ENCODE results near the gene EMC1. TPM values are rescaled to one million over a fixed set of nuclear protein-coding genes. Genes with fewer than 3 reads are reported as not detected.
"Not testable (repeated sequence)": the region's sequence is repeated elsewhere in the genome, so short reads cannot be mapped to it uniquely, and the experiment has no call there.

The EMC1 gene
- 10 to 100 TPM; 58.5 to 80.5 (median 68.0) TPM for total RNA-seq

DNA sequence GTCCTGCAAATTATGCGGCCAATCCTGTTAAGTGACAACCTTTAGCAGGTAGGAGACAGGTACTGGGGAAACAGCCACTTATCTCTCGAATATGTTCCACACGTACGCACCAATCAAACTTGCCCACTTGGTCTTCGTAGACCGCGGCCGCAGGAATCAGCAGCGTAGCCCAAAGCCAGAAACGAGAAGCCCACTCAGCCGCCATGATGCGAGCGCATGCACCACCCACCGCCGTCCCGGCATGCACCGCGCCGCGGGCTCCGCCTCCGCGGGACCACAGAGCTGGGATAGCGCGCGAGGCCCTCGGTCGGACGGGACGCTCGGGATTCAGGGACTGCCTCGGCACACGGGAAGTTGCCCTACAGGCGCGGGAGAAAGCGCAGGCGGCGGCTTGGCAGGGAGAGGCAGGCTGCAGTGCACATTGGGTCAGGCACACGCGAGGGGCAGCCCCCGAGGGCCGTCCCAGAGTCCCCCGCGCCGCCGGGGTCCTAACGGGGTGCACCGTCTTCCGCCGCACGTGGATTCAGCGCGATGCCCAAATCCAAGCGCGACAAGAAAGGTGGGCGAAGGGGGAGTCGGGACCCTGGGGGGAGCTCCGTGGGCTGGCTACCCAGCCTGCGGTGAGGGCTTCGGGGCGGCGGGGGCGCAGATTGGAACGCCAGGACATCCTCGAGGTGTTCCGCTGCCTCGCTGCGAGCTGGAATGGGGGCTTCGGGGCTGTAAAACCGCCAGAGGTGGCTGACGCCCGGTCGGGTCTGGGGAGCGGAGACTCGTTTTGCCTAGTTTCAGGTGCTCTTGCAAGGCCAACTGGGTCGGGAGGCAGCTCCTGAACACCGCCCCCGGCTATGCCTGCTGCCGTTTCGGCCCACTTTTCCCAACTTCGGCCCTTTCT is at the start of gene EMC1, which contains the start of gene MRTO4:
Gene EMC1 (minus strand): TSS at position 220 of the 892 bp plus-strand sequence. CDS start 15 bp downstream, at position 205.
Gene MRTO4 (plus strand): TSS at position 501 of the 892 bp plus-strand sequence. CDS start 31 bp downstream, at position 532.
- 0 to 1% (median 1%) methylated on average over 1 to 32 of the region's 81 CpGs; no CpG with 5 or more reads in 4 of the 10 experiments for WGBS, 10 experiments
- H3K4me1 ChIP-seq (replicated peaks in 1 of 2), result peaks cover 16% of the 10 kb centered on the region in 2 donors
- peak within 1 kb of the TSS; percentile 99 to 100 for H3K27ac ChIP-seq
- ATAC-seq (replicated peaks in 6 of 8), result peak; percentile 87 to 96 (median 94)
- in situ Hi-C loops (cut with MboI; ENCODE audit: low pct_unique_long_range_greater_than_20kb in 2 of 9, low sequenced_read_pairs in 9 of 9, unreplicated experiment in 9 of 9), result loop anchor here in 1 of 9 experiments (10.0 kb wide), 1 partner anchor 53 kb away; no protein-coding TSS in a partner anchor
- H3K4me3 ChIP-seq, result peak within 1 kb of the TSS; percentile 55 to 96 (median 74)

DNA sequence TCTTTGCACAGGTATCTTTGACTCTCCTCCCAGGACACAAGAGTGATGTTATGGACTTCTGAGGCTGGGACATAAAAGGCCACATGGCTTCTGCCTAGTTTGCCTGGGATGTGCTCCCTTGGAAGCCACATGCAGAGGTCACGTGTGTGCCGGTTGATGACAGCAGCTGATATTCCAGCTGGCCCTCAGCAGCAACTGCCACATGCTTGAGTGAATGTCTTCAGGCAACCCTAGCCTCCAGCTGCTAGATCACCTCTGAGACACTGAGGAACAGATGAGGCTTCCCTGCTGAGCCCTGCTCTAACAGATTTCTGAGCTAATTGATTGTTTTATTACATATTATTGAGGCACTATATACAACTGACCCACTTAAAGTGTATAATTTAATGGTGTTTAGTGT is 48.9 kb upstream of the EMC1 start:
- no peak for ATAC-seq (replicated peaks in 6 of 8)
- H3K4me1 ChIP-seq (replicated peaks in 1 of 2), result no peaks in the 10 kb centered on the region
- H3K27ac ChIP-seq, result no peak overlapping the region
- in situ Hi-C loops (cut with MboI; ENCODE audit: low pct_unique_long_range_greater_than_20kb in 2 of 9, low sequenced_read_pairs in 9 of 9, unreplicated experiment in 9 of 9), result loop anchor here in 1 of 9 experiments (10.0 kb wide), 1 partner anchor 45 kb away; the partner anchor contains the start of genes EMC1 and MRTO4
- no peak overlapping the region for H3K4me3 ChIP-seq
- 83 to 100% (median 100%) methylated on average over 2 of the region's 2 CpGs; no CpG with 5 or more reads in 7 of the 10 experiments for WGBS, 10 experiments

DNA sequence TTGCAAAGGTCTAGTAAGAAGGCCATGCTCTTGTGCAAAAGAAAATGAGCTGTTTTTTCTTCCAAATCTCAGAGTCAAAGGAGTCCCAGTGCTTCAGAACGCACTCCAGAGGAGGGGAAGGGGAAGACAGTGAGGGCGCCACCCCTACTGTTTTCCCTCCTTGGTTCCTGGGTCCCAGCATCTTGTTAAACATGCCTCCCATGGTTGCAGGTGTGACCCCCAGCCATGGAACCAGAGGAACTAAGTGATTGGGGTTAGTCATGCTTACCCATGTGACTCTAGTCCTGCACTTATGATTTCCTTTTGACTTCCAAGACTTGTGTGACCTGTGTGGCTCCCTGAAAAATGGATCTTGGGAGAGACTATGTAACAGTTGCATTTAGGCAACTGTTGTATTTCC is 43.3 kb upstream of the EMC1 start:
- ATAC-seq (replicated peaks in 6 of 8), result no peak

DNA sequence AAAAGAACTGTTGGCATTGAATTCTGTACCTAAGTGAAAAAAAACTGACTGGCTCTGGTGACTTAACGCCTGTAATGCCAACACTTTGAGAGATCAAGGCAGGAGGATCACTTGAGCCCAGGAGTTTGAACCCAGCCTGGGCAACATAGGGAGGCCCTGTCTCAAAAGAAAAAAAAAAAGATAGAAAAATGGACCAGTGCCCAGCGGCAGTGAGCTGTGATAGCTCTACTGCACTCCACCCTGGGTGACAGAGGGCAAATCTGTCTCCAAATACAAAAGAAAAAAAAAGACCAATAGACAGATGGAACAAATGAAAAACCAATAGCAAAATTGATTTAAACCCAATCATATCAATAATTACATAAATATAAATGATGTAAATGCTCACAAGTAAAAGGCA is 37.9 kb upstream of the EMC1 start:
- in situ Hi-C loops (cut with MboI; ENCODE audit: low pct_unique_long_range_greater_than_20kb in 2 of 9, low sequenced_read_pairs in 9 of 9, unreplicated experiment in 9 of 9), result no loop called here
- WGBS, 10 experiments, result 17 to 100% (median 61%) methylated on average over 1 to 2 of the region's 2 CpGs
- no peak overlapping the region for H3K27ac ChIP-seq
- H3K4me1 ChIP-seq (replicated peaks in 1 of 2), result no peaks in the 10 kb centered on the region
- H3K4me3 ChIP-seq, result no peak overlapping the region
- ATAC-seq (replicated peaks in 6 of 8), result peak in 2 of 8 experiments; percentile 8 to 39

More for the DNA sequence above, 43.3 kb upstream of the EMC1 start:
- H3K4me3 ChIP-seq, result no peak overlapping the region
- no peaks in the 10 kb centered on the region for H3K4me1 ChIP-seq (replicated peaks in 1 of 2)
- no peak overlapping the region for H3K27ac ChIP-seq
- in situ Hi-C loops (cut with MboI; ENCODE audit: low pct_unique_long_range_greater_than_20kb in 2 of 9, low sequenced_read_pairs in 9 of 9, unreplicated experiment in 9 of 9), result no loop called here
- 71 to 100% (median 83%) methylated on average over 1 to 2 of the region's 2 CpGs; no CpG with 5 or more reads in 5 of the 10 experiments for WGBS, 10 experiments

DNA sequence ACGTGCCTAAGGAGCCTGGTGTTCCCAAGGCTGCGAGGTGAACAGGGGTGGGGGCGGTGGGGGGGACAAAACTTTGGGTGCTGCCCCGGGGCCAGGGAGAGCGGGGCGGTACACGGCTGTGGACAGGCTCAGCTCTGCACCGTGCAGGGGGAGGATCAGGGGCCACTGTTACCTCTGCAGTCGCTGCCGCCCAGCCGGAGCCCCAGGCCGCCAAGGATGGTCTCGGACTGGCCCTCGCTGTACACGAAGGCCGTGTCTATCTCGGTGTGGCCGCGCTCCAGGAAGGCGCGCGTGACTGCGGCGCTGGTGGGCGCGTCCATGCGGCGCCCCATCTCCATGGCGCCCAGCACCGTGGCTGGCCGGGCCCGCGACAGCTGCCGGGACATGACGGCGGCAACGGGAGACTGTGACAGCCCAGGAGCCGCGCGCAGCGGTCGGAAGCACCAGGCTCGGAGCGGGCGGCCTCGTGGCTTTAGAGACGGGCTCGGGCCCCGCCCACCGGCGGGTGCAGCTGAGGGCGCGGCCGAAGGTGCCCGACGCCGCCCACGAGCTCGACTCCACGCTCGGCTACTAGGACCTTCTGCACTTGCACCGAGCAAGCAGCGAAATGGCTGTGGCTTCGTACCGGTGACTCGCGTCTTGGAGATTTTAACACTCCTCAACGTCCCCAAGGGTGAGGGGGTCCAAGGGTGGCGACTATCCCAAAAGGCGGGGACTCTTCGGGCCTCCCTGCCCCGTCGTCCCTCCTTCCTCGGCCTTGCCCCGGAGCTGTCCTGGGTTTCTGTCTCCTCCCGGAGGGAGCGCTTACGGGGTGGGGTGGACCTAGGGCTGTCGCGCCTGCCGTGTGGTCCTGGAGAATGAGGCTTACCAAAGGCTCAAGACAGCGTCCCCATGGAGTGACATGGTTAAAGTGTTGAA is 37.3 kb upstream of the EMC1 start, which contains the start of gene AKR7A3:
Gene AKR7A3 (minus strand): TSS at position 447 of the 918 bp plus-strand sequence. CDS start 61 bp downstream, at position 386.
- in situ Hi-C loops (cut with MboI; ENCODE audit: low pct_unique_long_range_greater_than_20kb in 2 of 9, low sequenced_read_pairs in 9 of 9, unreplicated experiment in 9 of 9); H3K4me1 ChIP-seq (replicated peaks in 1 of 2); H3K27ac ChIP-seq: not testable (repeated sequence)
- 0 to 27% (median 20%) methylated on average over 1 to 30 of the region's 82 CpGs; no CpG with 5 or more reads in 3 of the 10 experiments for WGBS, 10 experiments
- peak within 1 kb of the TSS in 3 of 5 donors; percentile 5 to 25 (median 11) for H3K4me3 ChIP-seq
- ATAC-seq (replicated peaks in 6 of 8), result peak; percentile 43 to 99 (median 90)

DNA sequence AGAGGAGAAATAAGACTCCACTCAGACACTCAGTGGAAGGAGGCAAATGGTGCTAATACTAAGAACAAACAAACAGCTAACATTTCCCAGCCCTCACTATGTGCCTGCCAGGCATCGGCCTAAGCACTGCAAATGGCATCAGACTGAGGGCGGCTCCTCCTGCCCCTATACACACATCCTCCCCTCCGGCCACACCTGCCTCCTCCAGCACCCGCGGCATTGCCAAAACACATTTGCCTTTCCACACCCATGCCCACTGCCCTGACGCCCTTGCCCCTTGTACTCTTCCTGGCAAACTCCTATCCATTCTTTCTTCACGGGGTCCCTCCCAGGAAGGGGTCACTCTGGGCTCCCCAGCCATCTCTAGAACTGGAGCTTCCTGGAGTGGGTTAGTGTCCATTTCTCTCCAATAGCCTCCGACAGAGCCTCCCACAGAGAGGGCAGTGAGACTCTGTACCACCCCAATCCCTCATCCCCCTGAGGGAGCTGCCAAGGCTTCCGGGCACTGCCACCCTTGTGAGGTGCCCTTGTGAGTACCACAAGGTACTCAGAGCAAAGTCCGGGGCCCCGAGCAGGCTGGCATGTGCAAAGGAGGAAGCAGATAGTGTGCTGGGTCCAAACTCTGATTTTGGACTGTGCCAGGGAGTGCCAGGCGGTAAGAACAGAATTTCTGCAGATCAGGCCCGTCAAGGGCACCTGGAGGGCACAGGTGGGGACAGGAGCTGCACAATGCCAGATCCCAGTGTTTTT is 36.3 kb upstream of the EMC1 start:
- no peak for ATAC-seq (replicated peaks in 6 of 8)
- Histone ChIP-seq H3K4me3 (no peak overlapping the region), H3K4me1 (replicated peaks in 1 of 2) (no peaks in the 10 kb centered on the region), H3K27ac (no peak overlapping the region)
- in situ Hi-C loops (cut with MboI; ENCODE audit: low pct_unique_long_range_greater_than_20kb in 2 of 9, low sequenced_read_pairs in 9 of 9, unreplicated experiment in 9 of 9), result no loop called here
- WGBS, 10 experiments, result 90 to 100% (median 98%) methylated on average over 1 to 12 of the region's 13 CpGs; no CpG with 5 or more reads in 3 of the 10 experiments

DNA sequence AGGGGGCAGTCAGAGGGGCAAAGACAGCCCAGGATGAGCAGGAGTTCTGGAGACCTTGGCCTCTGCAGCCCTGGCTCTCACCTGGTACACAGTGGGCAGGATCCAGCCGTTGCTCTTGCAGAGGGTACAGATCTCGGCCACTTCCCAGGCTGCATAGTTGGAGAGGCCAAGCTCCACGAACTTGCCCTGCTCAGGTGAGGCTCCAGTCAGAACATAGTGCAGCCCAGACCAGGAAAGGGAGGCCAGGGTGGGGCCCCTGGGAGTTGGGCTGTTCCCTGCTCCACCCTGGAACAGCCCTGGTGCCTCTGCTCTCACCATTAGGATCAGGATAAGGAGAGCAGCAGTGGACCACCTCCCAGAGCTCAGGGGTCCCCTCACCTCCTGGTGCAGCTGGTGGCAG is 34.5 kb upstream of the EMC1 start:
- in situ Hi-C loops (cut with MboI; ENCODE audit: low pct_unique_long_range_greater_than_20kb in 2 of 9, low sequenced_read_pairs in 9 of 9, unreplicated experiment in 9 of 9); H3K4me1 ChIP-seq (replicated peaks in 1 of 2); ATAC-seq (replicated peaks in 6 of 8); H3K4me3 ChIP-seq; H3K27ac ChIP-seq: not testable (repeated sequence)
- WGBS, 10 experiments, result 20% methylated on average over 1 of the region's 3 CpGs; no CpG with 5 or more reads in 9 of the 10 experiments

DNA sequence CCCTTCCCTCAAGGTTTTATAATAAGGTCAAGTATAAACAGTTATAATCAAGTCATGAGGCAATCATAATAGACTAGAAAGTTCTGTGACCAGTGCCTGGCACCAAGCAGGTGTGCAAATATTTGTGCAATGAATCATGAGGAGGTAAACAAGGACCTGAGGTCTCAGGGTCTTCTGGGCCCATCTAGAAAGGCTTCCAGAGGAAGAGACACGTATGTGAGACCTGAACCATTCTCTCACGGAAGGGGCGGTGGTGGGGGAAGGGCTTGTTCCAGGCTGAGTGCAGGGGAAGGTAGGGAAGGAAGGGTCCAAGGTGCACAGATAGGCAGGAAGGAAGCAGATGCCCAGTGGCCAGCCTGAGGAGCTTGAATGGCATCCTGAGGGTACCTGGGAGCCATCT is 34.0 kb upstream of the EMC1 start:
- 100% methylated on average over 1 of the region's 3 CpGs; no CpG with 5 or more reads in 9 of the 10 experiments for WGBS, 10 experiments
- H3K27ac ChIP-seq; in situ Hi-C loops (cut with MboI; ENCODE audit: low pct_unique_long_range_greater_than_20kb in 2 of 9, low sequenced_read_pairs in 9 of 9, unreplicated experiment in 9 of 9); H3K4me3 ChIP-seq; ATAC-seq (replicated peaks in 6 of 8); H3K4me1 ChIP-seq (replicated peaks in 1 of 2): not testable (repeated sequence)

DNA sequence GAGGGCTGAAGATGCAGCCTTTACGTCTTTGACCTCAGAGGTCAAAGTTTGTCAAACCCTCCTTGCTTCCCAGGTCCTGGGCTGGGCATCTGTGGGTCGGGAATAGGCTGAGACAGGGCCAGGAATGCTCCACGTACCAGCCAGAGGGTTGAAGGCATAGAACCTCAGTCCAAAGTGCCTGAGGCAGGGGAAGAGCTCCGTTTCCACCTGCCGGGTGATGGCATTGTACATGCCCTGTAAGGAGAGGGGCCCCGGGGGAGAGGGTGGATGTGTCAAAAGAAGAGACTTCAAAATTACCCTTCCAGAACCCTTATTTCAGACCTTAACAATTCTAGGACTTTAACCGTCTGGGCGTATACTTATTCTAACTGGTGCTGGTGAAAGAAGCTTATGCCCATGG is 33.6 kb upstream of the EMC1 start:
- 80 to 100% (median 87%) methylated on average over 1 to 7 of the region's 8 CpGs; no CpG with 5 or more reads in 1 of the 10 experiments for WGBS, 10 experiments
- no peak for ATAC-seq (replicated peaks in 6 of 8)
- Histone ChIP-seq H3K4me1 (replicated peaks in 1 of 2) (no peaks in the 10 kb centered on the region), H3K4me3 (no peak overlapping the region), H3K27ac (no peak overlapping the region)
- in situ Hi-C loops (cut with MboI; ENCODE audit: low pct_unique_long_range_greater_than_20kb in 2 of 9, low sequenced_read_pairs in 9 of 9, unreplicated experiment in 9 of 9), result no loop called here

DNA sequence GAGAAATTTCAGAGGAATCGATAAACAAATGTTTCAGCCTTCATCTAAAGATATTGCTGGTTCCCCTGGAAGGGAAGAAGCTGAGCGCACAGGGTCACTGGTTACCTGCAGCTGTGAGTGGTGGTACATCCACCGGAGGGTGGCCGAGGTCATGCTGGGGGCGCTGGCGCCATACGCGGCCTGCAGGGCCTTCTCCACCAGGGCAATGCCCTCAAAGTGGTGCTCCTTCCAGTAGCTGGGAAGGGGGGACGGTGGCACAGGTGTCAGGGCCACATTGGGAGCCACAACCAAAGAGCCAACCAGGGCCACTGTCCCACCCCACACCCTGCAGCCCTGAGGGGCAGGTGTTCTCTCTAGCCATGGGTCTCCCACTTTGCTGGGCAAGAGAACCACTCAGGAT is 32.6 kb upstream of the EMC1 start:
- WGBS, 10 experiments, result 86 to 100% (median 94%) methylated on average over 1 to 9 of the region's 9 CpGs; no CpG with 5 or more reads in 4 of the 10 experiments
- H3K27ac ChIP-seq, result no peak overlapping the region
- no peaks in the 10 kb centered on the region for H3K4me1 ChIP-seq (replicated peaks in 1 of 2)

DNA sequence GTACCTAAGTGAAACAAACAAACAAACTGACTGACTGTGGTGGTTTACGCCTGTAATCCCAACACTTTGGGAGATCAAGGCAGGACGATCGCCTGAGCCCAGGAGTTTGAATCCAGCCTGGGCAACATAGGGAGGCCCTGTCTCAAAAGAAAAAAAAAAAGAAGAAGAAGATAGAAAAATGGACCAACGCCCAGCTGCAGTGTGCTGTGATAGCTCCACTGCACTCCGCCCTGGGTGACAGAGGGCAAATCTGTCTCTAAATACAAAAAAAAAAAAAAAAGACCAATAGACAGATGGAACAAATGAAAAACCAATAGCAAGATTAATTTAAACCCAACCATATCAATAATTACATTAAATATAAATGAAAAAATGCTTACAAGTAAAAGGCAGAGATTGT is 23.3 kb upstream of the EMC1 start:
- in situ Hi-C loops (cut with MboI; ENCODE audit: low pct_unique_long_range_greater_than_20kb in 2 of 9, low sequenced_read_pairs in 9 of 9, unreplicated experiment in 9 of 9), result no loop called here
- ATAC-seq (replicated peaks in 6 of 8), result no peak
- Histone ChIP-seq H3K27ac (no peak overlapping the region), H3K4me3 (no peak overlapping the region), H3K4me1 (replicated peaks in 1 of 2) (no peaks in the 10 kb centered on the region)
- 90 to 100% (median 92%) methylated on average over 2 to 5 of the region's 5 CpGs; no CpG with 5 or more reads in 2 of the 10 experiments for WGBS, 10 experiments

More for the DNA sequence above, 32.6 kb upstream of the EMC1 start:
- in situ Hi-C loops (cut with MboI; ENCODE audit: low pct_unique_long_range_greater_than_20kb in 2 of 9, low sequenced_read_pairs in 9 of 9, unreplicated experiment in 9 of 9), result no loop called here
- ATAC-seq (replicated peaks in 6 of 8), result no peak
- H3K4me3 ChIP-seq, result no peak overlapping the region
